NCI-H2196 (cell line): ENCODE results near the gene PLA2G12A.
"Not testable (repeated sequence)": the region's sequence is repeated elsewhere in the genome, so short reads cannot be mapped to it uniquely, and the experiment has no call there.

ENCODE experiments used
- DNase-seq: peaks from one replicate; lab custom pipeline; 2025; ENCODE audit not compliant: unreplicated experiment; lab: John Stamatoyannopoulos, UW

The PLA2G12A gene

DNA sequence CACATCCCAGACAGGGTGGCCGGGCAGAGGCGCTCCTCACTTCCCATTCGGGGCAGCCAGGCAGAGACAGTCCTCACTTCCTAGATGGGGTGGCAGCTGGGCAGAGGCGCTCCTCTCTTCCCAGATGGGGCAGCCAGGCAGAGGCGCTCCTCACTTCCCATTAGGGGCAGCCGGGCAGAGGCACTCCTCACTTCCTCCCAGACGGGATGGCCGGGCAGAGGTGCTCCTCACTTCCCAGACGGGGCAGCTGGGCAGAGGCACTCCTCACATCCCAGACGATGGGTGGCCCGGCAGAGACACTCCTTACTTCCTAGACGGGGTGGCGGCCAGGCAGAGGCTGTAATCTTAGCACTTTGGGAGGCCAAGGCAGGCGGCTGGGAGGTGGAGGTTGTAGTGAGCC is 50.9 kb downstream of the PLA2G12A start:
- not testable (repeated sequence) for DNase-seq

DNA sequence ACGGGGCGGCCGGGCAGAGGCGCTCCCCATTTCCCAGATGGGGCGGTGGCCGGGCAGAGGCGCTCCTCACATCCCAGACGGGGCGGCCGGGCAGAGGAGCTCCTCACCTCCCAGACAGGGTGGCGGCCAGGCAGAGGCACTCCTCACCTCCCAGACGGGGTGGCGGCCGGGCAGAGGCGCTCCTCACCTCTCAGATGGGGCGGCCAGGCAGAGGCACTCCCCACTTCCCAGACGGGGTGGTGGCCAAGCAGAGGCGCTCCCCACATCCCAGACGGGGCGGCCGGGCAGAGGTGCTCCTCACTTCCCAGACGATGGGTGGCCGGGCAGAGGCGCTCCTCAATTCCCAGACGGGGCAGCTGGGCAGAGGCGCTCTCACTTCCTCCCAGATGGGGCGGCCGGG is 51.4 kb downstream of the PLA2G12A start:
- DNase-seq: not testable (repeated sequence)

DNA sequence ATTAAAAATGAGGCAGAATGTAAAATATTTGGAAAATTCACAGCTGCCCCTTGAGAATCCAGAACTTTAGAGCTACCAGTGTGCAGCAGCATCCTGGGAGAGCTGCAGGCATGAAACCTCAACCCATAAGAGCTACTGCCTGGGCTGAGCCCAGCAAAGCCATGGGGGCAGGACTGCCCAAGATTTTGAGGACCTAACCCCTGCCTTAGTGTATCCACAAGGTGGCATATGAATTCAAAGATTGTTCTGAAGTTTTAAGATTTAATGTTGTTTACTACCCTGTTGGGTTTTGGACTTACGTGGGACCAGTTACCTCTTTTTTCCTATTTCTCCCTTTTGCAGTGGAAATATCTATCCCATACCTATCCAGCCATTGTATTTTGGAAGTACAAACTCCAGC is 53.0 kb downstream of the PLA2G12A start:
- no peak for DNase-seq

DNA sequence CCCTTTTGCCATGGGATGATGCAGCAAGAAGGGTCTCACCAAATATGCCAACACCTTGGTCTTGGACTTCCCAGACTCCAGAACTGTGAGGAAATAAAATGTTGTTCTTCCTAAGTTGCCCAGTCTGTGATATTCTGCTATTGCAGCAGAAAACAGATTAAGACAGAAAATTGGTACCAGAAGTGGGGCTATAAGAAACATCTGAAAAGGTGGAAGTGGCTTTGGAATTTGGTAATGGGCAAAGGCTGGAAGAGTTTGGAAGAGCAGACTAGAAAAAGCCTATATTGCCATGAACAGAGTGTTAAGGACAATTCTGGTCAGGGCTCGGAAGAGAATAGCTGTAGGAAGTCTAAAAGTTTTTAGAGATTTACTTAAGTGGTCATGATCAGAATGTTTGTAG is 54.0 kb downstream of the PLA2G12A start:
- DNase-seq: no peak

DNA sequence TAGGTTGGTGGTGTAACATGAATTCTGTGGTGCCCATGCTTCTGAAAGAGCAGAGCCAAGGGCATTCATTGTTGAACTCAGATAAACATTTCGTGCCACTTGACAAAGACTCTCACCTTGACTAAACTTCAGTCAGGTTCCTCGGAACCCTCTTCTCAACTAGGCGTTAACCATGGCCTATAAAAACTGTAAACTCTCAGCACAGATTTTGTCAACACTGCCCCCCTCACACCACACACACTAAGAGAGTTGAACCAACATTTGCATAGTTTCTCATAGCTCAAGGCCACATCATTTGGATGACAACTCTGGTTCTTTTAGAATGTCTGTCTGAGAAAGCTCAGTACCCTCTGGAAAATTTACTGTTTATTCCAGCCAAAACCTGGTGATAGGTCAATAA is 54.7 kb downstream of the PLA2G12A start:
- DNase-seq: no peak

DNA sequence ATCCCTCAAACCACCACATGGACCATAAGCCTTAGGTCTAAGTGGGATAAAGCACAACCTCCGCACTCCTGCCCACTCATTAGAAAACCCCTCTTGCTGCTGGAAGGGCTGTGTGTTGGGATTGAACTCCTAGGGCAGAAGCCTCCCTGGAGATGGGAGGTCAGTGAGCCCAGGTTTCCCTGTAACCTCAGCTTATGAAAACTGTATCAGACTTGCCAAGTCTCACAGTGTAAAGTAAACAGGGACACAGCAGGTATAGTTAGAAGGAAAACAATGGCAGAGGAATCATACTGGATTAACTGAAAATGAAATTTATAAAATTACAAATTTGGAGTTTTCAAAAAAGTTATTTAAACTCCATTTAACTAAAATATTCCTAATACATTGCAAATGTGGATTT is 56.6 kb downstream of the PLA2G12A start:
- DNase-seq: no peak

DNA sequence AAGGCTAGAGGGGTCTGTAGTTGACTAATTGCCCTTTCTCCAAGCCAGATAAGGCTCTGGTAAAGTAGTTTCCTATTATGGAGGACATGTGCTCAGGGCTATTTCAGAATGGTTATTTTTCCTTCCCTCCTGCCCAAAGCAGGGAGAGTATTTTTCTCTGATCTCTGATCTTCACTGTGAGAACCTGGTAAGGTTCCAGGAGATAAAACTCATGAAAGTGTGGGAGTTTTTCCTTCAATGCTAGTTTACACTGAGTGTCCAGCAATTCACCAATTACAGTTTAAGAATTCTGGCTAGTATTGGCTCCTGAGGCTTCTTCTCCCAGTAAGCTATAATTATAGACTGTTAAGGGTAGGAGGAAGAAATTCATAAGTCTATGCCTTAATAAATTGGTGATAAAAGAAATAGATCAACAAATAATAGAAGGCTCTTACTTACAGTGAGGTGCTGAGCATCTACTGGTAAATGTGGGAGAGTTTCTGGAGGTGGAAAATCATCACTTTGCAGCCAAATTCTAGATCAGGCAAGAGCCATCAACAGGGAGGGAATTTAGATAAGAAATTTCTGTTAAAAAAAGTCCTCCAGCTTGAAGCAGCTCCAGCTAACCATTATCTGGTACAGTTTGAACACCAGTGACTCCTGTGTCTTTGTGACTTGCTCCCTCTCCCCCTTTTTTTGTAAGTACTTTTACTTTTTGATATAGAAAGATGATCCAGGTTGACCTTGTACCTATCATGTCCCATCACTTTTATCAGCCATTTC is 57.5 kb downstream of the PLA2G12A start:
- DNase-seq: no peak

DNA sequence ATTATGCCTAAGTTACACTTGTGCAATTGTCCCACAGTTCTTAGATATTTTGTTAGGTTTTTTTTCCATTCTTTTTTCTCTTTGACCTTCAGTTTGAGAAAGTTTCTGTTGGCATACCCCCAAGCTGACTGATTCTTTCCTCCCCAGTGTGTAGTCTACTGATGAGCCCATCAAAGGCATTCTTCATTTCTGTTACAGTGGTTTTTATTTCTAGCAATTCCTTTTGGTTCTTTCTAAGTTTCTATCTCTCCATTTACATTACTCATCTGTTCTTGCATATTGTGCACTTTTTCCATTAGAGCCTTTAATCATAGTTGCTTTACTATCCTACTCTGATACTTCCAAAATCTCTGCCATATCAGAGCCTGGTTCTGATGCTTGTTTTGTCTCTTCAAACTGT is 58.5 kb downstream of the PLA2G12A start:
- DNase-seq: no peak

DNA sequence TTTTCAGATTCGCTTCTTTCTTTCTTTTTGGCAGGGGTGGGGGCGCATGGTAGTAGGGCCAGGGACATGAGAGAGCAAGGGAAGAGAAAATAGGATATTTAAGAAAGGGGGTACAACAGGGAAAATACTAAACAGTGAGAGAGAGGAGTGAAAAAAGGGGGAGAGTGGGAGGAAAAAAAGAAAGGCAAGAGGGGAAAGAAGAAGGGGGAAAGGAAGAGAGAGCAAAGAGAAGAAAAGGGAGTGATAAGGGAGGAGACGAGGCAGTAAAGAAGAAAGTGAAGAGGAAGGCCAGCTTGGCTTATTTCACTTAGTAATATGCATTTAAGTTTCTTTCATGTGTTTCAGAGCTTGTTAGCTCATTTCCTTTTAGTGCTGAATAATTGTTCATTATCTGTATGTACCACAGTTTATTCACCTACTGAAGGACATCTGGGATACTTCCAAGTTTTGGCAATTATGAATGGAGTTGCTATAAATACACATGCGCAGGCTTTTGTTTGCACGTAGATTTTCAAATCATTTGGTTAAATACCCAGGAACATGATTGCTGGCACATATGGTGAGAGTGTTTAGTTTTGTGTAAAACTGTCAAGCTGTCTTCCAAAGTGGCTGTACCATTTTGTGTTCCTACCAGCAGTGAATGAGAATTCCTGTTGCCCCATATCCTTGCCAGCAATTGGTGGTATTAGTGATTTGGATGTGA is 63.9 kb downstream of the PLA2G12A start:
- no peak for DNase-seq

DNA sequence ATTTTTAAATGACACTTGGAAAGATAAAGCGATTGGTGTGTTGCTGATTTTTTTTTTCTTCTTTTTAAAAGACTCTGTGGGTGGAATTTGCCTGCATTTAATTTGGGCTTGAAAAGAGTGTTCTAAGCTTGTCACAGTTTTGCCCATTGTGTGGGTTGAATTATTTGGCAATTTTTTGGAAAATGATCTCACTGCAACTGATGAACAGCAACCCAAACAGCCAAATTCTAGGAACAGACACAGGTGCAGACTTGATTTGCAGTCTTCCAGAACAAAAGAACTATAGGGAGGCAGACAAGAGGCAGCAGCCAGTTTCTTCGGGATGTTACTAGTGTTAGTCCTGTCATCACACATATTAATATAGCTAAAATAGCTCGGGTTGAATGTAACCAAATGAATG is 67.1 kb downstream of the PLA2G12A start:
- no peak for DNase-seq

DNA sequence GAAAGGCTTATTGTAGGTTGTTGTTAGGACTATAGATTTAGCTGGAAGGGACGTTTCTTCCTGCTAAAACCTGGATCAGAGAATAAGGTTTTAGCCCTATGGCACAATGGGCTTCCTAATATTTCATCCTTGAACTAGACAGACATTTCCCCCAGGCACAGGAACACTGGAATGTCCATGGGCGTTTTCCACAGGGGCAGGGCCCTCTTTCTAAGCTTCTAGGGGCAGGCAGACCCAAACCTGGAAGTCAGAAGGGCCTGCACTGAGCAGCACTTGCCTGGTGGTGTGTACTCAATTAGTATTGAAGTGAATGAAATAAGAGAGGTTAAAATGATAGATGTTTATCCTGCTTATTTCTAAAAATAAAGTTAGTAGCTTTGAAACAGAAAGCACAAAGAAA is 67.8 kb downstream of the PLA2G12A start:
- no peak for DNase-seq
